Measurements from ENCODE around the gene CES1.
"Not testable (repeated sequence)": the region's sequence is repeated elsewhere in the genome, so short reads cannot be mapped to it uniquely, and the experiment has no call there.

The CES1 gene

GRCh38 chr16:55832773-55833691 is at the start of gene CES1:
TSS of gene CES1 (minus strand) at chr16:55833096. CDS start at chr16:55833055, 41 bp downstream.
- DNase-seq, result no peak

GRCh38 chr16:55876854-55877253 is 44.0 kb upstream of the CES1 start:
- no peak for DNase-seq

- DNase-seq, result no peak
These were observed 42.4 kb upstream of the CES1 start, which contains the start of gene CES5A for GRCh38 chr16:55875273-55875672. TSS of gene CES5A (minus strand) at chr16:55875373. CDS start at chr16:55875221, 152 bp downstream.

- DNase-seq, result no peak
These were observed 40.2 kb upstream of the CES1 start for GRCh38 chr16:55873122-55873521.

- DNase-seq, result no peak
These were observed 39.2 kb upstream of the CES1 start for GRCh38 chr16:55872130-55872529.

GRCh38 chr16:55871411-55872038 is 38.6 kb upstream of the CES1 start:
- no peak for DNase-seq

GRCh38 chr16:55868980-55869379 is 36.1 kb upstream of the CES1 start:
- no peak for DNase-seq

- no peak for DNase-seq
These were observed 35.2 kb upstream of the CES1 start for GRCh38 chr16:55868137-55868536.

GRCh38 chr16:55861288-55861687 is 28.4 kb upstream of the CES1 start:
- no peak for DNase-seq

GRCh38 chr16:55857650-55858049 is 24.8 kb upstream of the CES1 start:
- not testable (repeated sequence) for DNase-seq

- no peak for DNase-seq
These were observed 24.1 kb upstream of the CES1 start for GRCh38 chr16:55856950-55857349.

- no peak for DNase-seq
These were observed 20.2 kb upstream of the CES1 start for GRCh38 chr16:55853114-55853513.

GRCh38 chr16:55849536-55849935 is 16.6 kb upstream of the CES1 start:
- DNase-seq, result no peak

- no peak for DNase-seq
These were observed 13.9 kb upstream of the CES1 start for GRCh38 chr16:55846598-55847346.

- DNase-seq, result no peak
These were observed 10.2 kb upstream of the CES1 start for GRCh38 chr16:55843105-55843395.

- DNase-seq, result no peak
These were observed 9.6 kb upstream of the CES1 start for GRCh38 chr16:55842369-55843104.

GRCh38 chr16:55839115-55839514 is 6.2 kb upstream of the CES1 start:
- DNase-seq, result no peak

GRCh38 chr16:55836158-55836611 is 3.3 kb upstream of the CES1 start:
- no peak for DNase-seq

- DNase-seq, result no peak
These were observed 2.7 kb upstream of the CES1 start for GRCh38 chr16:55835581-55835980.

GRCh38 chr16:55835173-55835572 is 2.3 kb upstream of the CES1 start:
- DNase-seq, result not testable (repeated sequence)

- no peak for DNase-seq
These were observed 1.2 kb upstream of the CES1 start for GRCh38 chr16:55834049-55834448.

- no peak for DNase-seq
These were observed 497 bp downstream of the CES1 start for GRCh38 chr16:55832425-55832772.
